ENCODE results near the gene WWOX. TPM values are rescaled to one million over a fixed set of nuclear protein-coding genes. Genes with fewer than 3 reads are reported as not detected.

Gene WWOX
- total RNA-seq, 1 donor from 2014 or later, result 16.1 TPM

- H3K9me3 Mint-ChIP-seq, result no peaks in the 10 kb centered on the region
- H3K36me3 Mint-ChIP-seq (ENCODE audit: low read depth), result no peaks in the 10 kb centered on the region
- no peak overlapping the region for H3K4me3 Mint-ChIP-seq
- no peak for DNase-seq
- H3K27me3 Mint-ChIP-seq, result no peaks in the 10 kb centered on the region
- intact Hi-C loops (cut with micrococcal nuclease), result no loop called here
- no peak overlapping the region for H3K27ac Mint-ChIP-seq
- H3K4me1 Mint-ChIP-seq, result no peaks in the 10 kb centered on the region
Measured at GRCh38 chr16:78483124-78483992, 383.9 kb downstream of the WWOX start.

GRCh38 chr16:78484509-78485058, 385.1 kb downstream of the WWOX start:
- Mint-ChIP-seq H3K27ac (no peak overlapping the region), H3K27me3 (no peaks in the 10 kb centered on the region), H3K9me3 (no peaks in the 10 kb centered on the region), H3K4me1 (no peaks in the 10 kb centered on the region), H3K36me3 (ENCODE audit: low read depth) (no peaks in the 10 kb centered on the region), H3K4me3 (no peak overlapping the region)
- intact Hi-C loops (cut with micrococcal nuclease), result no loop called here
- DNase-seq, result no peak

GRCh38 chr16:78485188-78485916, 385.9 kb downstream of the WWOX start:
- intact Hi-C loops (cut with micrococcal nuclease), result no loop called here
- H3K4me3 Mint-ChIP-seq, result no peak overlapping the region
- no peaks in the 10 kb centered on the region for H3K9me3 Mint-ChIP-seq
- H3K27me3 Mint-ChIP-seq, result no peaks in the 10 kb centered on the region
- H3K4me1 Mint-ChIP-seq, result no peaks in the 10 kb centered on the region
- no peak for DNase-seq
- no peaks in the 10 kb centered on the region for H3K36me3 Mint-ChIP-seq (ENCODE audit: low read depth)
- H3K27ac Mint-ChIP-seq, result no peak overlapping the region

- intact Hi-C loops (cut with micrococcal nuclease), result no loop called here
- H3K4me3 Mint-ChIP-seq, result no peak overlapping the region
- H3K9me3 Mint-ChIP-seq, result no peaks in the 10 kb centered on the region
- H3K27me3 Mint-ChIP-seq, result no peaks in the 10 kb centered on the region
- H3K27ac Mint-ChIP-seq, result no peak overlapping the region
- H3K4me1 Mint-ChIP-seq, result no peaks in the 10 kb centered on the region
- no peak for DNase-seq
- H3K36me3 Mint-ChIP-seq (ENCODE audit: low read depth), result no peaks in the 10 kb centered on the region
Measured at GRCh38 chr16:78485917-78486257, 386.4 kb downstream of the WWOX start.

- Mint-ChIP-seq H3K4me1 (no peaks in the 10 kb centered on the region), H3K9me3 (no peaks in the 10 kb centered on the region), H3K4me3 (no peak overlapping the region), H3K27me3 (no peaks in the 10 kb centered on the region), H3K27ac (no peak overlapping the region), H3K36me3 (ENCODE audit: low read depth) (no peaks in the 10 kb centered on the region)
- intact Hi-C loops (cut with micrococcal nuclease), result no loop called here
- no peak for DNase-seq
Measured at GRCh38 chr16:78487471-78487870, 388.0 kb downstream of the WWOX start.

GRCh38 chr16:78489072-78489471, 389.6 kb downstream of the WWOX start:
- H3K27ac Mint-ChIP-seq, result no peak overlapping the region
- no peak for DNase-seq
- no peaks in the 10 kb centered on the region for H3K9me3 Mint-ChIP-seq
- no peak overlapping the region for H3K4me3 Mint-ChIP-seq
- no peaks in the 10 kb centered on the region for H3K27me3 Mint-ChIP-seq
- intact Hi-C loops (cut with micrococcal nuclease), result no loop called here
- H3K4me1 Mint-ChIP-seq, result no peaks in the 10 kb centered on the region
- no peaks in the 10 kb centered on the region for H3K36me3 Mint-ChIP-seq (ENCODE audit: low read depth)

- Mint-ChIP-seq H3K36me3 (ENCODE audit: low read depth) (no peaks in the 10 kb centered on the region), H3K9me3 (no peaks in the 10 kb centered on the region), H3K27ac (no peak overlapping the region), H3K27me3 (no peaks in the 10 kb centered on the region), H3K4me1 (no peaks in the 10 kb centered on the region), H3K4me3 (no peak overlapping the region)
- no peak for DNase-seq
- intact Hi-C loops (cut with micrococcal nuclease), result no loop called here
Measured at GRCh38 chr16:78489631-78490030, 390.2 kb downstream of the WWOX start.

GRCh38 chr16:78490431-78490830, 391.0 kb downstream of the WWOX start:
- Mint-ChIP-seq H3K36me3 (ENCODE audit: low read depth) (no peaks in the 10 kb centered on the region), H3K4me3 (no peak overlapping the region), H3K4me1 (no peaks in the 10 kb centered on the region), H3K27ac (no peak overlapping the region), H3K27me3 (no peaks in the 10 kb centered on the region), H3K9me3 (no peaks in the 10 kb centered on the region)
- intact Hi-C loops (cut with micrococcal nuclease), result no loop called here
- no peak for DNase-seq

- intact Hi-C loops (cut with micrococcal nuclease), result no loop called here
- H3K27ac Mint-ChIP-seq, result no peak overlapping the region
- DNase-seq, result no peak
- no peaks in the 10 kb centered on the region for H3K27me3 Mint-ChIP-seq
- no peaks in the 10 kb centered on the region for H3K9me3 Mint-ChIP-seq
- H3K36me3 Mint-ChIP-seq (ENCODE audit: low read depth), result no peaks in the 10 kb centered on the region
- no peaks in the 10 kb centered on the region for H3K4me1 Mint-ChIP-seq
- no peak overlapping the region for H3K4me3 Mint-ChIP-seq
Measured at GRCh38 chr16:78490847-78491246, 391.4 kb downstream of the WWOX start.

- no peaks in the 10 kb centered on the region for H3K9me3 Mint-ChIP-seq
- H3K4me3 Mint-ChIP-seq, result no peak overlapping the region
- no peaks in the 10 kb centered on the region for H3K36me3 Mint-ChIP-seq (ENCODE audit: low read depth)
- no peak overlapping the region for H3K27ac Mint-ChIP-seq
- no peaks in the 10 kb centered on the region for H3K4me1 Mint-ChIP-seq
- no peaks in the 10 kb centered on the region for H3K27me3 Mint-ChIP-seq
- DNase-seq, result no peak
- intact Hi-C loops (cut with micrococcal nuclease), result no loop called here
Measured at GRCh38 chr16:78493573-78493972, 394.1 kb downstream of the WWOX start.

- Mint-ChIP-seq H3K27me3 (no peaks in the 10 kb centered on the region), H3K27ac (no peak overlapping the region), H3K9me3 (no peaks in the 10 kb centered on the region), H3K4me3 (no peak overlapping the region), H3K36me3 (ENCODE audit: low read depth) (no peaks in the 10 kb centered on the region), H3K4me1 (no peaks in the 10 kb centered on the region)
- intact Hi-C loops (cut with micrococcal nuclease), result no loop called here
- DNase-seq, result no peak
Measured at GRCh38 chr16:78494105-78494504, 394.7 kb downstream of the WWOX start.

GRCh38 chr16:78494674-78495073, 395.2 kb downstream of the WWOX start:
- Mint-ChIP-seq H3K36me3 (ENCODE audit: low read depth) (no peaks in the 10 kb centered on the region), H3K9me3 (no peaks in the 10 kb centered on the region), H3K27ac (no peak overlapping the region), H3K27me3 (no peaks in the 10 kb centered on the region), H3K4me3 (no peak overlapping the region), H3K4me1 (no peaks in the 10 kb centered on the region)
- intact Hi-C loops (cut with micrococcal nuclease), result no loop called here
- no peak for DNase-seq

- H3K27me3 Mint-ChIP-seq, result no peaks in the 10 kb centered on the region
Measured at GRCh38 chr16:78496189-78496588, 396.7 kb downstream of the WWOX start.

GRCh38 chr16:78499399-78499798, 399.9 kb downstream of the WWOX start:
- DNase-seq, result no peak
- Mint-ChIP-seq H3K27me3 (no peaks in the 10 kb centered on the region), H3K36me3 (ENCODE audit: low read depth) (no peaks in the 10 kb centered on the region), H3K4me3 (no peak overlapping the region), H3K27ac (no peak overlapping the region), H3K4me1 (no peaks in the 10 kb centered on the region), H3K9me3 (no peaks in the 10 kb centered on the region)
- intact Hi-C loops (cut with micrococcal nuclease), result no loop called here

More at GRCh38 chr16:78496189-78496588, 396.7 kb downstream of the WWOX start:
- DNase-seq, result no peak
- H3K4me1 Mint-ChIP-seq, result no peaks in the 10 kb centered on the region
- no peaks in the 10 kb centered on the region for H3K9me3 Mint-ChIP-seq
- no peak overlapping the region for H3K27ac Mint-ChIP-seq
- H3K4me3 Mint-ChIP-seq, result no peak overlapping the region
- intact Hi-C loops (cut with micrococcal nuclease), result no loop called here
- H3K36me3 Mint-ChIP-seq (ENCODE audit: low read depth), result no peaks in the 10 kb centered on the region
